OCI-LY7 (cell line): Measurements from ENCODE around the gene PGP. TPM values are rescaled to one million over a fixed set of nuclear protein-coding genes. Genes with fewer than 3 reads are reported as not detected.

Source experiments
- BruUV-seq: library from RNA; stranded (reverse); fragments of 400-500 nt; replicated peaks from 2 replicates; lab custom pipeline; 2021; lab: Mats Ljungman, UMichigan
- CTCF ChIA-PET: fragments of 300-600 bp; sonication (Branson Sonifier 250); formaldehyde crosslinking; loops from one replicate; lab custom pipeline; 2022; ENCODE audit warnings: antibody characterized with exemption; ENCODE audit not compliant: unreplicated experiment; lab: Charles Lee
- POLR2A ChIA-PET: fragments of 300-600 bp; sonication (Branson Sonifier 250); formaldehyde crosslinking; loops from one replicate; lab custom pipeline; 2022; ENCODE audit warnings: antibody characterized with exemption; lab: Charles Lee
- DNase-seq: peaks from one replicate; pipeline ENCODE4 v3.0.0-alpha.2; 2015; ENCODE audit warnings: low spot score
- H2AFZ ChIP-seq: fragments of 200-600 bp; sonication (generic), shearing (Covaris generic); 2 replicates; pipeline ENCODE4 v1.6.1; 2014; ENCODE audit warnings: mild to moderate bottlenecking, antibody characterized with exemption, low read length, moderate library complexity
- H3K27ac ChIP-seq: fragments of 200-600 bp; sonication (generic); 2 replicates; pipeline ENCODE4 v1.5.1; 2014; ENCODE audit warnings: mixed run types, low read depth, mild to moderate bottlenecking, moderate library complexity, low read length, inconsistent platforms; ENCODE audit not compliant: poor library complexity, severe bottlenecking
- H3K36me3 ChIP-seq: fragments of 200-600 bp; sonication (generic); 2 replicates; pipeline ENCODE4 v1.6.1; 2014; ENCODE audit warnings: mild to moderate bottlenecking, antibody characterized with exemption, low read length, moderate library complexity, mixed read lengths; ENCODE audit not compliant: insufficient read depth
- H3K4me1 ChIP-seq: fragments of 200-600 bp; sonication (generic); 2 replicates; pipeline ENCODE4 v1.5.1; 2014; ENCODE audit warnings: mild to moderate bottlenecking, low read length; ENCODE audit not compliant: insufficient read depth, poor library complexity, severe bottlenecking
- H3K4me2 ChIP-seq: fragments of 200-600 bp; sonication (generic); 2 replicates; pipeline ENCODE4 v1.6.1; 2014; ENCODE audit warnings: mild to moderate bottlenecking, low read length
- H3K4me3 ChIP-seq: fragments of 200-600 bp; sonication (generic); 2 replicates; pipeline ENCODE4 v1.5.1; 2014; ENCODE audit warnings: mild to moderate bottlenecking, low read depth, low read length; ENCODE audit not compliant: poor library complexity, severe bottlenecking
- H3K79me2 ChIP-seq: fragments of 200-600 bp; sonication (generic); 2 replicates; pipeline ENCODE4 v1.6.1; 2016; ENCODE audit warnings: low read depth, mild to moderate bottlenecking, low read length, moderate library complexity, mixed read lengths; ENCODE audit not compliant: insufficient read depth
- H3K9me2 ChIP-seq: fragments of 200-600 bp; sonication (generic); 2 replicates; pipeline ENCODE4 v1.6.1; 2016; ENCODE audit warnings: mild to moderate bottlenecking, low read length, mixed read lengths; ENCODE audit not compliant: insufficient read depth
- H3K9me3 ChIP-seq: fragments of 200-600 bp; sonication (generic); 2 replicates; pipeline ENCODE4 v1.6.1; 2014; ENCODE audit warnings: mild to moderate bottlenecking, mixed run types, low read length, mixed read lengths
- H4K20me1 ChIP-seq: fragments of 200-600 bp; sonication (generic); 2 replicates; pipeline ENCODE4 v1.6.1; 2014; ENCODE audit warnings: mild to moderate bottlenecking, antibody characterized with exemption, low read length, moderate library complexity, mixed read lengths; ENCODE audit not compliant: insufficient read depth
- EZH2phosphoT487 ChIP-seq: fragments of 200-600 bp; sonication (generic); IDR thresholded peaks from 2 replicates; pipeline ENCODE4 v1.6.1; 2018; ENCODE audit warnings: low read depth, borderline replicate concordance, mild to moderate bottlenecking, mixed run types, antibody characterized with exemption, low read length, moderate library complexity, mixed read lengths
- intact Hi-C: fragments of 100-400 bp; cut with micrococcal nuclease; formaldehyde crosslinking; loops from one replicate; pipeline ENCODE4 v1.10.0; 2022; ENCODE audit not compliant: unreplicated experiment
- total RNA-seq, 2 experiments: library from RNA; depleted of rRNA in 1 of 2; stranded (reverse); fragments of >200 nt in 1 of 2; shearing (Covaris generic) in 1 of 2; gene quantifications; 2 replicates each; pipeline ENCODE4 v1.2.3, GENCODE V29; 2014 to 2022
- TF ChIP-seq, protein P1 (sequence below): fragments of 200-600 bp; sonication (generic); conservative IDR thresholded peaks from 2 replicates; pipeline ENCODE4 v1.5.1; 2014; ENCODE audit warnings: mild to moderate bottlenecking, antibody characterized with exemption, low read length, moderate library complexity, mixed read lengths

Gene PGP
- total RNA-seq, 2 experiments from 2014 or later, result 37.9 to 44.2 TPM

DNA sequence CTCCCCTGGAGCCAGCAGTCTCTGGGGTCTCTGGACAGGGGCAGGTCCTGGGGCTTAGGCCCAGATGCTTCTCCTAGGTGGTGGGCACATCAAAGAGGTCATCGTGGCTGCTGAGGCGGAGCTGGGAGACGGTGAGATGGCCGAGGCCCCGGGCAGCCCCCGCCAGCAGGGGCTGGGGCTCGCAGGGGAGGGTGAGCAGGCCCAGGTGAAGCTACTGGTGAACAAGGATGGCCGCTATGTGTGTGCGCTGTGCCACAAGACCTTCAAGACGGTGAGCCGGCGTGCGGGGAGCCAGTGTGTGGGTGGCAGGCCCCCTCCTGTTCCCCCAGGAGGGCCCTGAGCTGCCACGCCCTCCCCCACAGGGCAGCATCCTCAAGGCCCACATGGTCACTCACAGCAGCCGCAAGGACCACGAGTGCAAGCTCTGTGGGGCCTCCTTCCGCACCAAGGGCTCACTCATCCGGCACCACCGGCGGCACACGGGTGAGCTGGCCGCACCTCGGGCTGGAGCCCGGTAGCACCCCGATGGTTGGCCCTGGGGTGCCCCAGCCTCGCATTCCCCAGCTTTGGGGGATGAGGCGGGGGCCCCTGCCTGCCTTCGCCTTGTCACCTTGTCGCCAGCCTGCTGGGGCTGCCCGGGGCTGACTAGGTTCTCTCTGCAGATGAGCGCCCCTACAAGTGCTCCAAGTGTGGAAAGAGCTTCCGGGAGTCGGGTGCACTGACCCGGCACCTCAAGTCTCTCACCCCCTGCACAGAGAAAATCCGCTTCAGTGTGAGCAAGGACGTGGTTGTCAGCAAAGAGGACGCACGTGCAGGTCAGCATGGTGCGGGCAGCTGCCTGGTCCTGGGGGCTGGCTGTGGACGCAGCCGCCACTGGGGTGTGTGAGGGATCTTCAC, 17.7 kb upstream of the PGP start:
- TF ChIP-seq, protein P1, sequence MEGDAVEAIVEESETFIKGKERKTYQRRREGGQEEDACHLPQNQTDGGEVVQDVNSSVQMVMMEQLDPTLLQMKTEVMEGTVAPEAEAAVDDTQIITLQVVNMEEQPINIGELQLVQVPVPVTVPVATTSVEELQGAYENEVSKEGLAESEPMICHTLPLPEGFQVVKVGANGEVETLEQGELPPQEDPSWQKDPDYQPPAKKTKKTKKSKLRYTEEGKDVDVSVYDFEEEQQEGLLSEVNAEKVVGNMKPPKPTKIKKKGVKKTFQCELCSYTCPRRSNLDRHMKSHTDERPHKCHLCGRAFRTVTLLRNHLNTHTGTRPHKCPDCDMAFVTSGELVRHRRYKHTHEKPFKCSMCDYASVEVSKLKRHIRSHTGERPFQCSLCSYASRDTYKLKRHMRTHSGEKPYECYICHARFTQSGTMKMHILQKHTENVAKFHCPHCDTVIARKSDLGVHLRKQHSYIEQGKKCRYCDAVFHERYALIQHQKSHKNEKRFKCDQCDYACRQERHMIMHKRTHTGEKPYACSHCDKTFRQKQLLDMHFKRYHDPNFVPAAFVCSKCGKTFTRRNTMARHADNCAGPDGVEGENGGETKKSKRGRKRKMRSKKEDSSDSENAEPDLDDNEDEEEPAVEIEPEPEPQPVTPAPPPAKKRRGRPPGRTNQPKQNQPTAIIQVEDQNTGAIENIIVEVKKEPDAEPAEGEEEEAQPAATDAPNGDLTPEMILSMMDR, result no peak
- TF ChIP-seq EZH2phosphoT487, result no peak
- Histone ChIP-seq H3K36me3 (peaks cover 76% of the 10 kb centered on the region), H3K9me3 (no peaks in the 10 kb centered on the region), H4K20me1 (no peaks in the 10 kb centered on the region), H3K9me2 (no peaks in the 10 kb centered on the region), H2AFZ (no peak overlapping the region), H3K4me3 (no peak overlapping the region), H3K4me2 (no peak overlapping the region), H3K27ac (no peak overlapping the region), H3K4me1 (no peaks in the 10 kb centered on the region), H3K79me2 (no peaks in the 10 kb centered on the region)
- no peak for DNase-seq
- ChIA-PET POLR2A (no interaction called here), CTCF (no interaction called here)
- intact Hi-C loops, result no loop called here
- no TSS peak for BruUV-seq

DNA sequence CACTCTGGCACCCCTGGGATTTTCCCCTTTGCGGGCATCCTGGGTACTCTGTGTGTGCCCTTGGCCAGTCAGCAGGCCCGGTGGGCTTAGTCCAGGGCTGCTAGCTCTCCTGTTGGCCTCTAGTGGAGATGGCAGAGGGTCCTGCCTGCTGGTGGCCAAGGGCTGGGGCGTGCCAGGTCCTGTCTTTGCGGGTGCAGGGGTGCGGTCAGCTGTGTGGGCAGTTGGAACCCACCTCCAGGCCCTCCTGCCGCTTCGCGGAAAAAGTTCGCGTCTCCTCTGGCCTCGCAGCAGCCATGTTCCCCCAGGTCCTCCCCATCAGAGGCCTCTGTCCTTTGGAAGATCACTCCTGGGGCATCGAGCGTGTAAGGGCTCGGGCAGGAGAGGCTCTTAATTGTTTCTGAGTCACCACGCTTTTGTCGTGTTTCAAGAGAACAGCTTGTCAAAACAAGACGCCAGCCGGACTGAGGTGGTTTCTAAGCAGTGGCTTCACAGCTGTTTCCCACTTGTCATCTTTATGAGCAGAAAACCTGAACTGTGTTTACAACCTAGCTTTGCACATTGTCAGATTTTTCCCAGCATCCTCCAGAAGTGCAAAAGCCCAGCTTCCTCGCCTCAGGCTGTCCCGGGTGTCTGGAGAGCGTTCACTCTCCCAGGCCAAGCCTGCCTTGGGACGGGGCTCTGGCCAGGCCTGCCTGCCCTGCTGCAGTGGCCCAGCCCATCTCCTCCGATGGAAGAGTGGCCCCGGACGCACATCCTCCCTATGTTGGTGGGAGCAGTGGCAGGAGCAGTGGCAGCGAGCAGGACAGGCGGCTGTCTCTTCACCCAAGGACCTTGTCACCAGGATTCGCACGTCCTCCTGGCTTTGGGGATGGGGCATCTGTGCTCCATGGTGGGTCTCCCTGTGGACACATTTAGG, 16.6 kb upstream of the PGP start:
- Histone ChIP-seq H3K4me2 (no peak overlapping the region), H3K27ac (no peak overlapping the region), H3K79me2 (peaks cover 5% of the 10 kb centered on the region; the same call in 1 of the 2 replicates), H3K9me3 (no peaks in the 10 kb centered on the region), H4K20me1 (no peaks in the 10 kb centered on the region), H3K4me1 (no peaks in the 10 kb centered on the region), H3K36me3 (peaks cover 75% of the 10 kb centered on the region), H2AFZ (no peak overlapping the region), H3K9me2 (no peaks in the 10 kb centered on the region), H3K4me3 (no peak overlapping the region)
- TF ChIP-seq, protein P1, result no peak
- no peak for TF ChIP-seq EZH2phosphoT487
- no peak for DNase-seq
- intact Hi-C loops, result no loop called here
- CTCF ChIA-PET, result interaction anchor here (0.5 kb wide), 1 partner anchor 175 kb away, joined by 3 read pairs; no protein-coding TSS in a partner anchor
- POLR2A ChIA-PET, result no interaction called here
- BruUV-seq, result no TSS peak
